ENCODE data around the gene MFSD12.
"Not testable (repeated sequence)": the region's sequence is repeated elsewhere in the genome, so short reads cannot be mapped to it uniquely, and the experiment has no call there.

MFSD12 gene

DNA sequence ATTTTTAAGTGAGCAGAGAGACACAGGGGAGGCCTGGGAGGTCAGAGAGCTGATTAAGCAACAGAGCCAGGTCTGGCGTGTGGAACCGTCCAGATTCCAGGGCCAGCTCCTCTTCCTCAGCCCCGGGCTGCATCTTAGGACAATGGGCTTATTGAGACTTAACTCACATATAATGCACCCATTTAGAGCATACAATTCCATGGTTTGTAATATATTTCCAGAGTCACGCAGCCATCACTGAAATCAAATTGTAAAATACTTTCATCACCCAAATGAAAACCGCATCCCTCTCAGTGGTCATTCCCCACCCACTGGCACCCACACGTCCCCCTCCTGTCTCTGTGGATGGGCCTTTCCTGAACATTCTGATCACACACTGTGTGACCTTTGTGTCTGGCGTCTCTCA is 13.2 kb upstream of the MFSD12 start:
- DNase-seq (ENCODE audit: low read depth), result no peak
- TF ChIP-seq, protein P1, sequence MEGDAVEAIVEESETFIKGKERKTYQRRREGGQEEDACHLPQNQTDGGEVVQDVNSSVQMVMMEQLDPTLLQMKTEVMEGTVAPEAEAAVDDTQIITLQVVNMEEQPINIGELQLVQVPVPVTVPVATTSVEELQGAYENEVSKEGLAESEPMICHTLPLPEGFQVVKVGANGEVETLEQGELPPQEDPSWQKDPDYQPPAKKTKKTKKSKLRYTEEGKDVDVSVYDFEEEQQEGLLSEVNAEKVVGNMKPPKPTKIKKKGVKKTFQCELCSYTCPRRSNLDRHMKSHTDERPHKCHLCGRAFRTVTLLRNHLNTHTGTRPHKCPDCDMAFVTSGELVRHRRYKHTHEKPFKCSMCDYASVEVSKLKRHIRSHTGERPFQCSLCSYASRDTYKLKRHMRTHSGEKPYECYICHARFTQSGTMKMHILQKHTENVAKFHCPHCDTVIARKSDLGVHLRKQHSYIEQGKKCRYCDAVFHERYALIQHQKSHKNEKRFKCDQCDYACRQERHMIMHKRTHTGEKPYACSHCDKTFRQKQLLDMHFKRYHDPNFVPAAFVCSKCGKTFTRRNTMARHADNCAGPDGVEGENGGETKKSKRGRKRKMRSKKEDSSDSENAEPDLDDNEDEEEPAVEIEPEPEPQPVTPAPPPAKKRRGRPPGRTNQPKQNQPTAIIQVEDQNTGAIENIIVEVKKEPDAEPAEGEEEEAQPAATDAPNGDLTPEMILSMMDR (IDR thresholded peaks at IDR 0.05; ENCODE audit: control insufficient read depth, extremely low read depth, insufficient read depth), result no peak
- H3K4me3 ChIP-seq (ENCODE audit: low read depth, low read length), result no peak overlapping the region

- DNase-seq (ENCODE audit: low read depth); H3K4me3 ChIP-seq (ENCODE audit: low read depth, low read length): not testable (repeated sequence)
These were observed 12.7 kb upstream of the MFSD12 start for GRCh38 chr19:3570042-3570441.

GRCh38 chr19:3565139-3565538 is 7.8 kb upstream of the MFSD12 start:
- TF ChIP-seq, protein P1 (IDR thresholded peaks at IDR 0.05; ENCODE audit: control insufficient read depth, extremely low read depth, insufficient read depth), result no peak
- DNase-seq (ENCODE audit: low read depth), result no peak
- no peak overlapping the region for H3K4me3 ChIP-seq (ENCODE audit: low read depth, low read length)

GRCh38 chr19:3563709-3564524 is 6.5 kb upstream of the MFSD12 start:
- TF ChIP-seq, protein P1 (IDR thresholded peaks at IDR 0.05; ENCODE audit: control insufficient read depth, extremely low read depth, insufficient read depth), result no peak
- DNase-seq (ENCODE audit: low read depth), result no peak
- no peak overlapping the region for H3K4me3 ChIP-seq (ENCODE audit: low read depth, low read length)

DNA sequence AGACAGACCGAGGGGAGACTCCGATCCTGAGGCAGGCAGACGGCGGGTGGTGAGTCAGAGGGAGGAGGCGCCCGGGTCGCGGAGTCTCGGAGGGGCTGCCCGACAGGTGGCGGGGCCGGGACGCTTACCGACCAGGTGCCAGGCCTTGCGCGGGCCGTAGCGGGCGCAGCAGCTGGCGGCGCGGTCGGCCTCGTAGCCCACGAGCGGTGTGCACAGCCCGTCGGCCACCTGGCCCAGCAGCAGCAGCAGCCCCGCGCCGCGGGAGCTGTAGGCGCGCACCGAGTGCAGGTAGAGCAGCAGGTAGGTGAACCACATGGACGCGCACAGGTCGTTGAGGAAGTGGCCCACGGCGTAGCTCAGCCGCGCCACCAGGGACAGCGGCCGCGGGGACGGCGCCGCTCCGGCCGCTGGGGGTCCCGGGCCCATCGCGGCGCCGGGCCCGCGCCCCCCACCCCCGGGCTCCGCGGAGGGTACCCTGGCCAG is 367 bp downstream of the MFSD12 start:
- no peak for DNase-seq (ENCODE audit: low read depth)
- peak overlapping the region; percentile 89 for H3K4me3 ChIP-seq (ENCODE audit: low read depth, low read length)
- TF ChIP-seq, protein P1 (IDR thresholded peaks at IDR 0.05; ENCODE audit: control insufficient read depth, extremely low read depth, insufficient read depth), result 0 out of 2 replicates have a peak, but pooled peaks have one; percentile 2

DNA sequence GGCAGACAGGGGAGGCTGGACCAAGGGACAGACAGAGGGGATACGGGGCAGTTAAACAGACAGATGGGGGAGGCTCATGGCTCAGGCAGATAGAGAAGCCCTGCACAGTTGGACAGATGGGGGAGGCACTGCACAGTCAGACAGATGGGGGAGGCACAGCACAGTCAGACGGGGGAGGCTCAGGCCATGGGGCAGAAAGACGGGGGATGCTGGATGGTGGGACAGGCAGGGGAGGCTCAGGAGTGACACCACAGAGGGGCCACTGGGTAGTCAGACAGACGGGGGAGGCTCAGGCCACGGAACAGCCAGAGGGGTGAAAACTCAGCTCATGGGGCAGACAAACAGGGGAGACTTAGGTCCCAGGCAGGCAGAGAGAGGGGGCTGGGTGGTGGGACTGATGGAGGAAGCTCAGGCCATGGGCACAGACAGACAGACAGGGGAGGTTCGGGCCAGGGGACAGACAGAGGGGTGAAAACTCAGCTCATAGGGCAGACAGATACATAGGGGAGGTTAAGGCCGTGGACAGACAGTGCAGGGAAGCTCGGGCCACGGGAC is 886 bp downstream of the MFSD12 start:
- TF ChIP-seq, protein P1 (IDR thresholded peaks at IDR 0.05; ENCODE audit: control insufficient read depth, extremely low read depth, insufficient read depth), result no peak
- H3K4me3 ChIP-seq (ENCODE audit: low read depth, low read length), result peak overlapping the region; percentile 89
- DNase-seq (ENCODE audit: low read depth), result no peak

DNA sequence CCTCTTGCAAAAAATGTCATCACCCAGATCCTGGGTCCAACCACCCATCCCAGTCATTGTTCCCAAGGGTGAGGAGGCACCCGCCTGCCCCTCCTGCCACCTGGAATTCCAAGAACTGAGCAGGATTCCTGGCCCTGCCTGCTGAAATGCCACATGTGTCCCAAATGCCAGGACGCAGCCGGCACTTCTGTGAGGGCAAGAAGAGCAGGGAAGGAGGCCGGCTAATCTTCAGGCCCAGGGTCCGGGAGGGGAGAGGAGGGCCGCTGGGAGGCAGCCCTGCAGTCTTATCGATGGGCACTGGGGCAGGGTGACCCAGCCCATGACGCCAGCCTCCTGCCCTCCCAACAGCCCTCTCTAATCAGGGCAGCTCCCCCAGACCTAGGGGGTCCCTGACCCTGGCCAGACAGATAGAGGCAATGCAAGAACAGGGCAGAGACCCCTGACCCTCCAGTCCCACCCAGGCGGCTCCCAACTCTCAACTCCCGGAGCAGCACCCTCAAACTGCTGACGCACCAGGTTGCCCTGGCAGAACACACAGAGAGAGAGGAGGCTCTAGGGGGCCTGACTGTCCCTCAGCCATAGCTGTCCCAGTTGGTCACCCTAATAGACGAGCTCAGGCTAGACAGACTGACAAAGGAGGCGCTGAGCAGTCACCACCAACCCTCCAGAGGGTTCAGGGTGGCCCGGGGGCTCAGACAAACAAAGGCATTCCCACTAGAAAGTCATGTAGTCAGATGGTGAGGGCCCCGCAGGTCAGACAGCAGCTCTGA is 1.5 kb downstream of the MFSD12 start:
- DNase-seq (ENCODE audit: low read depth), result no peak
- TF ChIP-seq, protein P1 (IDR thresholded peaks at IDR 0.05; ENCODE audit: control insufficient read depth, extremely low read depth, insufficient read depth), result no peak
- H3K4me3 ChIP-seq (ENCODE audit: low read depth, low read length), result peak overlapping the region; percentile 89

Data from LNCaP clone FGC (cell line).